Lung (tissue), 12 donors: ENCODE measurements around the gene RELN. TPM values are rescaled to one million over a fixed set of nuclear protein-coding genes. Genes with fewer than 3 reads are reported as not detected.

Experiments
- ATAC-seq: fragments of 200-7000 bp; cut with Tn5 transposase; one replicate; pipeline ENCODE4 v1.9.1; 2020; ENCODE audit warnings: moderate number of reproducible peaks; ENCODE audit not compliant: insufficient read depth, low FRiP score
- DNase-seq, 3 donors: peaks; one replicate each; pipeline ENCODE4 v3.0.0-alpha.2; 2013 to 2017
- H3K27ac ChIP-seq, 2 donors: one replicate each; pipeline ENCODE4 v1.5.1; 2013; ENCODE audit warnings: mild to moderate bottlenecking in 2 of 2, moderate library complexity in 2 of 2, control low read depth in 1 of 2, inconsistent platforms in 1 of 2, low read depth in 1 of 2, low read length in 1 of 2
- H3K27me3 ChIP-seq, 3 donors: one replicate each; pipeline ENCODE4 v1.5.1; 2013; ENCODE audit warnings: low read length in 2 of 3; ENCODE audit not compliant: control insufficient read depth in 3 of 3, insufficient read depth in 3 of 3
- H3K36me3 ChIP-seq, 4 donors: one replicate each; pipeline ENCODE4 v1.5.1; 2013; ENCODE audit warnings: low read length in 4 of 4, mild to moderate bottlenecking in 1 of 4, moderate library complexity in 1 of 4; ENCODE audit not compliant: control insufficient read depth in 4 of 4, insufficient read depth in 4 of 4
- H3K4me1 ChIP-seq, 5 donors: one replicate each; pipeline ENCODE4 v1.5.1; 2013; ENCODE audit warnings: low read length in 5 of 5, mild to moderate bottlenecking in 2 of 5, moderate library complexity in 1 of 5; ENCODE audit not compliant: control insufficient read depth in 5 of 5, insufficient read depth in 5 of 5
- H3K4me3 ChIP-seq: one replicate; pipeline ENCODE4 v1.5.1; 2013; ENCODE audit warnings: mild to moderate bottlenecking, control low read depth, moderate library complexity
- H3K9ac ChIP-seq, 2 donors: one replicate each; pipeline ENCODE4 v1.5.1; 2013; ENCODE audit warnings: low read length in 2 of 2, control low read depth in 1 of 2; ENCODE audit not compliant: insufficient read depth in 1 of 2
- H3K9me3 ChIP-seq, 4 donors: one replicate each; pipeline ENCODE4 v1.5.1; 2013; ENCODE audit warnings: low read length in 3 of 4, mild to moderate bottlenecking in 1 of 4, moderate library complexity in 1 of 4; ENCODE audit not compliant: control insufficient read depth in 4 of 4, insufficient read depth in 3 of 4
- WGBS, 2 donors: extraction: QIAGEN DNeasy Blood & Tissue Kit; methylation state at CpG; one replicate each; pipeline ENCODE4 v1.1.7; 2013; 5-methylcytosine and 5-hydroxymethylcytosine counted together
- polyA plus RNA-seq, 2 donors: library from polyadenylated mRNA; stranded (reverse); fragments of 200-250 nt; gene quantifications; one replicate each; pipeline ENCODE4 v1.2.1, GENCODE V29; 2013
- total RNA-seq, 2 donors: library from RNA; depleted of rRNA in 1 of 2; stranded (reverse); fragments of >200 nt in 1 of 2; gene quantifications; one replicate each; pipeline ENCODE4 v1.2.1, GENCODE V29; 2014 to 2021
- TF ChIP-seq, protein P1 (sequence below): IDR thresholded peaks from 2 replicates; pipeline ENCODE4 v1.5.1; 2012; ENCODE audit warnings: mild to moderate bottlenecking; ENCODE audit errors: control extremely low read depth, extremely low read depth
- donor health status: control.
- donor health status: control.
- donor health status: Bipolar disorder and iron deficiency.
- donor health status: healthy.
- donor health status: DM: yes; HTN: yes; CAD: no.

Gene RELN
- total and polyA plus RNA-seq, 4 donors, result 0.24 to 7.7 (median 2.0) TPM

- ATAC-seq (no peak), DNase-seq (no peak)
- TF ChIP-seq, protein P1, sequence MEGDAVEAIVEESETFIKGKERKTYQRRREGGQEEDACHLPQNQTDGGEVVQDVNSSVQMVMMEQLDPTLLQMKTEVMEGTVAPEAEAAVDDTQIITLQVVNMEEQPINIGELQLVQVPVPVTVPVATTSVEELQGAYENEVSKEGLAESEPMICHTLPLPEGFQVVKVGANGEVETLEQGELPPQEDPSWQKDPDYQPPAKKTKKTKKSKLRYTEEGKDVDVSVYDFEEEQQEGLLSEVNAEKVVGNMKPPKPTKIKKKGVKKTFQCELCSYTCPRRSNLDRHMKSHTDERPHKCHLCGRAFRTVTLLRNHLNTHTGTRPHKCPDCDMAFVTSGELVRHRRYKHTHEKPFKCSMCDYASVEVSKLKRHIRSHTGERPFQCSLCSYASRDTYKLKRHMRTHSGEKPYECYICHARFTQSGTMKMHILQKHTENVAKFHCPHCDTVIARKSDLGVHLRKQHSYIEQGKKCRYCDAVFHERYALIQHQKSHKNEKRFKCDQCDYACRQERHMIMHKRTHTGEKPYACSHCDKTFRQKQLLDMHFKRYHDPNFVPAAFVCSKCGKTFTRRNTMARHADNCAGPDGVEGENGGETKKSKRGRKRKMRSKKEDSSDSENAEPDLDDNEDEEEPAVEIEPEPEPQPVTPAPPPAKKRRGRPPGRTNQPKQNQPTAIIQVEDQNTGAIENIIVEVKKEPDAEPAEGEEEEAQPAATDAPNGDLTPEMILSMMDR, result no peak
- 84 to 100% methylated on average over 1 of the region's 1 CpG for WGBS, 2 donors
- H3K9me3 ChIP-seq, result no peaks in the 10 kb centered on the region
- no peak overlapping the region for H3K9ac ChIP-seq
- no peaks in the 10 kb centered on the region for H3K4me1 ChIP-seq
- no peak overlapping the region for H3K27ac ChIP-seq
- H3K27me3 ChIP-seq, result no peaks in the 10 kb centered on the region
- H3K4me3 ChIP-seq, result no peak overlapping the region
- H3K36me3 ChIP-seq, result no peaks in the 10 kb centered on the region
Observed at GRCh38 chr7:103664577-103664976, 324.9 kb downstream of the RELN start.

GRCh38 chr7:103660455-103661371 lies 328.7 kb downstream of the RELN start:
- Histone ChIP-seq H3K9ac (no peak overlapping the region), H3K36me3 (no peaks in the 10 kb centered on the region), H3K27ac (no peak overlapping the region), H3K9me3 (no peaks in the 10 kb centered on the region), H3K4me3 (no peak overlapping the region), H3K27me3 (no peaks in the 10 kb centered on the region), H3K4me1 (no peaks in the 10 kb centered on the region)
- TF ChIP-seq, protein P1, result no peak
- ATAC-seq (no peak), DNase-seq (peak in 2 of 3 donors; percentile 4 to 11)
- 83 to 86% methylated on average over 7 of the region's 7 CpGs for WGBS, 2 donors

- Histone ChIP-seq H3K9me3 (no peaks in the 10 kb centered on the region), H3K27me3 (no peaks in the 10 kb centered on the region), H3K4me3 (no peak overlapping the region), H3K9ac (no peak overlapping the region), H3K27ac (no peak overlapping the region), H3K36me3 (no peaks in the 10 kb centered on the region), H3K4me1 (no peaks in the 10 kb centered on the region)
- ATAC-seq (no peak), DNase-seq (no peak)
- TF ChIP-seq, protein P1, result no peak
- WGBS, 2 donors, result 84 to 87% methylated on average over 4 of the region's 4 CpGs
Observed at GRCh38 chr7:103658055-103659005, 331.1 kb downstream of the RELN start.
